ENCODE measurements around the gene WIPF2. TPM values are rescaled to one million over a fixed set of nuclear protein-coding genes. Genes with fewer than 3 reads are reported as not detected.

Gene WIPF2
- total RNA-seq, 1 donor from 2014 or later: 11.2 TPM

DNA sequence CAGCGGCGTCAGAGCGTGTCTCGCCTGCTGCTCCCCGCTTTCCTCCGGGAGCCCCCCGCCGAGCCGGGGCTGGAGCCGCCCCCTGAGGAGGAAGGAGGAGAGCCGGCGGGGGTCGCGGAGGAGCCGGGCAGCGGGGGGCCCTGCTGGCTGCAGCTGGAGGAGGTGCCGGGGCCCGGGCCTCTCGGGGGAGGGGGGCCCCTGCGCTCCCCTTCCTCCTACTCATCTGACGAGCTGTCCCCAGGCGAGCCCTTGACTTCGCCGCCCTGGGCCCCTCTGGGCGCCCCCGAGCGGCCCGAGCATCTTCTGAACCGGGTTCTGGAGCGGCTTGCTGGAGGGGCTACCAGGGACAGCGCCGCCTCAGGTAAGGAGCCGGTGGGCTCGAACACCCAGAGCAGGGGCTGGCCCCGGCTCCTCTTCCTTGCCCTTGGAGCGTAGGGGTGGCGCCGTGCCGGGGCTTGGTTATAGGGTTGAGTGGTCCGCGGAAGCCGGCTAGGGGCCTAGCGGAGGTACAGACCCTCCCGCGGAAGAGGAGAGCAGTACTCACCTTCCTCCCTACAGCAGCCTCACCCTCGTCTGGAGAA, 41.0 kb upstream of the WIPF2 start:
- intact Hi-C loops (cut with DNase I): no loop called here

DNA sequence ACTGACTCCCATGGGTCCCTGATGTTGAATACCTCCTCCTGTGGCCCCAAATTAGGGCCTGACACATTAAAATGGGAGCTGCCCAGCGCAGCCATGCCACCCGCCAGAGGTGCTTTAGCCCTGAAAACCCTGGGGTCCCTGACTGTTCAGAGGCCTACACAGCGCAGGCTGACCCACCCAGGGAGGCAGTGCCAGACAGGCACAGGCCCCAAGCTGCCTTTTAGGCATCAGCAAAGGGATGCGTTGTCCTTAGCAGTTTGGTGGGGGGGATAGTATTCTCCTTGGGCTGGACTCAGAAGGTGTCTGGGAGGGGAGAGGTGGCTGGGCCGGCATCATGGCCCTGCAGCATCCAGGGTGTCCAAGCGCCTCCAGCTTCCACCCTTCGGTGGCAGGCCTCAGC, 40.4 kb upstream of the WIPF2 start:
- TF ChIP-seq, protein P1, sequence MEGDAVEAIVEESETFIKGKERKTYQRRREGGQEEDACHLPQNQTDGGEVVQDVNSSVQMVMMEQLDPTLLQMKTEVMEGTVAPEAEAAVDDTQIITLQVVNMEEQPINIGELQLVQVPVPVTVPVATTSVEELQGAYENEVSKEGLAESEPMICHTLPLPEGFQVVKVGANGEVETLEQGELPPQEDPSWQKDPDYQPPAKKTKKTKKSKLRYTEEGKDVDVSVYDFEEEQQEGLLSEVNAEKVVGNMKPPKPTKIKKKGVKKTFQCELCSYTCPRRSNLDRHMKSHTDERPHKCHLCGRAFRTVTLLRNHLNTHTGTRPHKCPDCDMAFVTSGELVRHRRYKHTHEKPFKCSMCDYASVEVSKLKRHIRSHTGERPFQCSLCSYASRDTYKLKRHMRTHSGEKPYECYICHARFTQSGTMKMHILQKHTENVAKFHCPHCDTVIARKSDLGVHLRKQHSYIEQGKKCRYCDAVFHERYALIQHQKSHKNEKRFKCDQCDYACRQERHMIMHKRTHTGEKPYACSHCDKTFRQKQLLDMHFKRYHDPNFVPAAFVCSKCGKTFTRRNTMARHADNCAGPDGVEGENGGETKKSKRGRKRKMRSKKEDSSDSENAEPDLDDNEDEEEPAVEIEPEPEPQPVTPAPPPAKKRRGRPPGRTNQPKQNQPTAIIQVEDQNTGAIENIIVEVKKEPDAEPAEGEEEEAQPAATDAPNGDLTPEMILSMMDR (IDR thresholded peaks at IDR 0.05): no peak

More for the DNA sequence above, 41.0 kb upstream of the WIPF2 start:
- no peak for DNase-seq (ENCODE audit: low spot score in 2 of 2)
- TF ChIP-seq, protein P1 (IDR thresholded peaks at IDR 0.05): no peak
- peak overlapping the region; percentile 47 to 72 for H3K4me3 ChIP-seq
- peaks cover 9 to 10% of the 10 kb centered on the region in 2 donors for H3K4me1 ChIP-seq
- no peaks in the 10 kb centered on the region for H3K27me3 ChIP-seq
- peaks cover 9 to 25% of the 10 kb centered on the region in 2 donors for H3K36me3 ChIP-seq
- H3K9me3 ChIP-seq: no peaks in the 10 kb centered on the region
- H3K27ac ChIP-seq: no peak overlapping the region

DNA sequence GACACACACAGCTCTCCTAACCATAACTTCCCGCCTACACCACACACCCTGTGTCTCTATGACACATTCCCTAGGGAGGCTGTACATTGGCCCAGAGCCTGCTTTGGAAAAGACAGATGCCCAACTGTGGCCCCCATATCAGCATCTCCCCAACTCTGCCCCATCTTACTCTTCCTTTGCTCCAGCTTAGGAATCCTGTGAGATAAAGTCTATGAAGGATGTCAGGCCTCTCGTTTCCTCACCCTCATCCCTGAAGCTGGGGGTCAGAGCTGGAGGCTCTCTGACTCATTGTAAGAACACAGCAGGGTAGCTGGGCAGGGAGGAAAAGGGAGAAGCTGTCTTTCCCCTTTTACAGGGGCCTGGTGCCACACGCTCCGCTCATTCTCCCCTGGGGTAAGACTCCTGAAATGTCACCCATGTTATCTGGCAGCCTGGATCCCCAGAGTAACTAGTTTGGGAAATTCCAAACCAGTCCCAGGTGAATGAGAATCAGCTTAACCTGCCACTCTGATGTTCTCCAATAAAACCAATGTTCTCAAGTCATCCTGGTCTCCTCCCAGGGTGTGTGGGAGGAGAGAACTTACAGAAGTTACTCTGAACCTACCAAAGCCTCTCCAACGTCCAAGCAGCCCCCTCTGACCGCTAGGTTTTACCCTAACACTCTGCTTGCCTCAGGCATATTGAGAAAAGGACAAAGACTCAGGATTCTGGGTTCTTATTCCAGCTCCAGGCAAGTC, 39.0 kb upstream of the WIPF2 start:
- H3K27ac ChIP-seq: no peak overlapping the region
- no peak overlapping the region for H3K4me3 ChIP-seq
- intact Hi-C loops (cut with DNase I): no loop called here
- peaks cover 9 to 10% of the 10 kb centered on the region in 2 donors for H3K4me1 ChIP-seq
- TF ChIP-seq, protein P1 (IDR thresholded peaks at IDR 0.05): no peak
- no peaks in the 10 kb centered on the region for H3K9me3 ChIP-seq
- DNase-seq (ENCODE audit: low spot score in 2 of 2): no peak
- no peaks in the 10 kb centered on the region for H3K27me3 ChIP-seq
- peaks cover 4 to 11% of the 10 kb centered on the region in 2 donors for H3K36me3 ChIP-seq

More for the DNA sequence above, 40.4 kb upstream of the WIPF2 start:
- intact Hi-C loops (cut with DNase I): no loop called here
- Histone ChIP-seq H3K27ac (no peak overlapping the region), H3K4me1 (peaks cover 9 to 10% of the 10 kb centered on the region in 2 donors), H3K27me3 (no peaks in the 10 kb centered on the region), H3K9me3 (no peaks in the 10 kb centered on the region), H3K4me3 (no peak overlapping the region), H3K36me3 (peaks cover 9 to 25% of the 10 kb centered on the region in 2 donors)
- no peak for DNase-seq (ENCODE audit: low spot score in 2 of 2)

DNA sequence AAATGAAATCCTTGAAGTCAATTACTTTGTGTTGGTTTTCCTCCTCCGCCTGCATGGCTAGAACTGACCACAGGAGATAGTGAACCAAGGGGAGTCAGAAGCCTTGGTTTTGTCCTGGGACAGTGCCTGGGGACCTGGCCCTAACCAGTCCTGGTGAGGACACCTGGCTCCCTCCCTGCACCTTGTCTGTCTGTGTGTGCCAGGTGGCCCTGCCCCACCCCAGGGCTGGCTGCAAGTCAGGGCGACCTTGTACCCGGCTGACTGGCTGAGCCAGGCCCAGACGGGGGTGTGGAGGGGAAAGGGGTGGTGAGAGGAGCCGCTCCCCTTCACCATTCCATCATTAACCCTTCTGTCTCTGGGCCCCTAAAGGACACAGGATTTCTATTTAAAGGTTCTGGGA, 38.4 kb upstream of the WIPF2 start:
- Histone ChIP-seq H3K27me3 (no peaks in the 10 kb centered on the region), H3K36me3 (peaks cover 3 to 7% of the 10 kb centered on the region in 2 donors), H3K9me3 (no peaks in the 10 kb centered on the region), H3K4me1 (peaks cover 9 to 10% of the 10 kb centered on the region in 2 donors), H3K27ac (no peak overlapping the region), H3K4me3 (no peak overlapping the region)
- intact Hi-C loops (cut with DNase I): no loop called here
- TF ChIP-seq, protein P1 (IDR thresholded peaks at IDR 0.05): no peak
- no peak for DNase-seq (ENCODE audit: low spot score in 2 of 2)

DNA sequence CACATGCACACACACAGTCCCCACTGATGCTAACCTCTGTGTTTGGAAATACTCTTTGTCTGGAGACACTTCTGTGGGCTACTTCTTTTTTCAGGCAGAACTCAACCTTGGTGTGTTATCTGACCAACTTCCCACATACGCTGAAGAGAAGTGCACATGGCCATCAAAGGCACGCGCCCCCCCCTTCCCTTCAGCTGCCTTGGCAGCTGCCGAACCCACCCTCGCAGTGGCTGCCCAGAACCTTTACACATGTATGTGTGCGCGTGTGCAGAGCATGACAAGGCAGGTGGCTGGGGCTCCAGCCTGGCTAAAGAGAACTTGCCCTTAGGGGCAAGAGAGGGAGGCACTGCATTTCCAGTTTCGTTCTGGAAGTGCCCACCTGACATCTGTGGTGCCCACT, 37.9 kb upstream of the WIPF2 start:
- Histone ChIP-seq H3K27me3 (no peaks in the 10 kb centered on the region), H3K4me3 (no peak overlapping the region), H3K4me1 (peaks cover 9 to 10% of the 10 kb centered on the region in 2 donors), H3K9me3 (no peaks in the 10 kb centered on the region), H3K36me3 (peaks cover 0 to 5% of the 10 kb centered on the region in 2 donors), H3K27ac (no peak overlapping the region)
- DNase-seq (ENCODE audit: low spot score in 2 of 2): no peak
- intact Hi-C loops (cut with DNase I): no loop called here
- TF ChIP-seq, protein P1 (IDR thresholded peaks at IDR 0.05): no peak

Measured in ascending aorta (tissue), 2 donors.